GM23338 (cell line): Measurements from ENCODE around the gene CAMTA1. TPM values are rescaled to one million over a fixed set of nuclear protein-coding genes. Genes with fewer than 3 reads are reported as not detected.

Experiments used
- ATAC-seq: fragments of 200-7000 bp; cut with Tn5 transposase; 3 replicates; pipeline ENCODE4 v1.9.1; 2020
- DNase-seq: peaks from one replicate; pipeline ENCODE4 v3.0.0-alpha.2; 2015; ENCODE audit warnings: low spot score
- H2AFZ ChIP-seq: fragments of 200-600 bp; sonication (generic); 2 replicates; pipeline ENCODE4 v1.8.0; 2016; ENCODE audit warnings: antibody characterized with exemption, mild to moderate bottlenecking, moderate library complexity
- H3F3A ChIP-seq: fragments of 200-600 bp; sonication (generic); replicated peaks from 2 replicates; pipeline ENCODE4 v1.8.0; 2017; ENCODE audit warnings: antibody characterized with exemption, mixed run types, low read depth
- H3K27ac ChIP-seq: fragments of 200-600 bp; sonication (generic); 2 replicates; pipeline ENCODE4 v1.6.1; 2016; ENCODE audit warnings: low read depth
- H3K27me3 ChIP-seq: fragments of 200-600 bp; sonication (generic); 2 replicates; pipeline ENCODE4 v1.8.0; 2016; ENCODE audit warnings: mild to moderate bottlenecking, mixed run types, moderate library complexity; ENCODE audit not compliant: insufficient read depth
- H3K36me3 ChIP-seq: fragments of 200-600 bp; sonication (generic); 2 replicates; pipeline ENCODE4 v1.8.0; 2016; ENCODE audit warnings: mild to moderate bottlenecking; ENCODE audit not compliant: insufficient read depth
- H3K4me1 ChIP-seq: fragments of 200-600 bp; sonication (generic); 2 replicates; pipeline ENCODE4 v1.8.0; 2016; ENCODE audit warnings: mild to moderate bottlenecking, moderate library complexity; ENCODE audit not compliant: insufficient read depth
- H3K4me2 ChIP-seq: fragments of 200-600 bp; sonication (generic); 2 replicates; pipeline ENCODE4 v1.7.1; 2017; ENCODE audit warnings: mixed run types
- H3K4me3 ChIP-seq: fragments of 200-600 bp; sonication (generic); 2 replicates; pipeline ENCODE4 v1.6.1; 2016; ENCODE audit warnings: mixed run types
- H3K79me2 ChIP-seq: fragments of 200-600 bp; sonication (generic); replicated peaks from 2 replicates; pipeline ENCODE4 v1.8.0; 2017; ENCODE audit warnings: mild to moderate bottlenecking; ENCODE audit not compliant: insufficient read depth
- H3K9me2 ChIP-seq: fragments of 200-600 bp; sonication (generic); 2 replicates; pipeline ENCODE4 v1.8.0; 2017; ENCODE audit not compliant: insufficient read depth
- H4K20me1 ChIP-seq: fragments of 200-600 bp; sonication (generic); replicated peaks from 2 replicates; pipeline ENCODE4 v1.8.0; 2017; ENCODE audit warnings: mild to moderate bottlenecking; ENCODE audit not compliant: insufficient read depth
- H3K27ac Mint-ChIP-seq: 2 replicates; pipeline ENCODE4 v1.8.0; 2020; ENCODE audit warnings: inconsistent platforms, mild to moderate bottlenecking, moderate library complexity, mixed read lengths
- H3K27me3 Mint-ChIP-seq: 3 replicates; pipeline ENCODE4 v1.8.0; 2022; ENCODE audit warnings: low read depth, mild to moderate bottlenecking, moderate library complexity, mixed read lengths, inconsistent platforms; ENCODE audit not compliant: insufficient read depth, poor library complexity
- H3K36me3 Mint-ChIP-seq: 3 replicates; pipeline ENCODE4 v1.8.0; 2021; ENCODE audit warnings: low read depth, mild to moderate bottlenecking, inconsistent platforms, moderate library complexity, mixed read lengths
- H3K4me1 Mint-ChIP-seq: 3 replicates; pipeline ENCODE4 v1.8.0; 2020; ENCODE audit warnings: mild to moderate bottlenecking, inconsistent platforms, mixed read lengths
- H3K4me3 Mint-ChIP-seq: 3 replicates; pipeline ENCODE4 v1.8.0; 2021; ENCODE audit warnings: moderate library complexity, mild to moderate bottlenecking, inconsistent platforms, mixed read lengths
- H3K9me3 Mint-ChIP-seq: 3 replicates; pipeline ENCODE4 v1.8.0; 2020; ENCODE audit warnings: moderate library complexity, mild to moderate bottlenecking, inconsistent platforms, mixed read lengths
- CREB1 ChIP-seq: fragments of 250-450 bp; sonication (Bioruptor Pico); IDR thresholded peaks from 2 replicates; pipeline ENCODE4 v1.5.0; 2020; ENCODE audit warnings: low read depth, mild to moderate bottlenecking, moderate library complexity
- CTCF ChIP-seq, 2 experiments: fragments of 200-600 bp in 1 of 2; sonication (generic) in 1 of 2; conservative IDR thresholded peaks; 2 replicates each; pipeline versions ENCODE4 v1.5.1 to v1.6.1; 2016 to 2017; ENCODE audit warnings: antibody characterized with exemption in 2 of 2, low read depth in 2 of 2, mild to moderate bottlenecking in 2 of 2, moderate library complexity in 1 of 2
- ETS1 ChIP-seq: IDR thresholded peaks from 2 replicates; pipeline ENCODE4 v1.6.1; 2016; ENCODE audit warnings: antibody characterized with exemption
- EZH2 ChIP-seq: fragments of 200-600 bp; sonication (generic); IDR thresholded peaks from one replicate; pipeline ENCODE4 v1.8.0; 2017; ENCODE audit warnings: antibody characterized with exemption, mild to moderate bottlenecking, low read depth; ENCODE audit not compliant: unreplicated experiment
- EZH2phosphoT487 ChIP-seq: fragments of 200-600 bp; sonication (generic); IDR thresholded peaks from one replicate; pipeline ENCODE4 v1.8.1; 2018; ENCODE audit warnings: antibody characterized with exemption; ENCODE audit not compliant: unreplicated experiment
- JUNB ChIP-seq: IDR thresholded peaks from one replicate; pipeline ENCODE4 v1.6.1; 2016; ENCODE audit warnings: antibody characterized with exemption; ENCODE audit not compliant: unreplicated experiment
- NANOG ChIP-seq: IDR thresholded peaks from 2 replicates; pipeline ENCODE4 v1.6.1; 2016; ENCODE audit warnings: antibody characterized with exemption, borderline replicate concordance
- POLR2AphosphoS5 ChIP-seq: IDR thresholded peaks from 2 replicates; pipeline ENCODE4 v1.6.1; 2016; ENCODE audit warnings: antibody characterized with exemption, low read depth
- REST ChIP-seq: IDR thresholded peaks from one replicate; pipeline ENCODE4 v1.6.1; 2018; ENCODE audit warnings: antibody characterized with exemption; ENCODE audit not compliant: unreplicated experiment
- STAT1 ChIP-seq: IDR thresholded peaks from one replicate; pipeline ENCODE4 v1.6.1; 2016; ENCODE audit warnings: antibody characterized with exemption; ENCODE audit not compliant: unreplicated experiment
- ZNF114 ChIP-seq: fragments of 250-450 bp; sonication (Bioruptor Pico); IDR thresholded peaks from 2 replicates; pipeline ENCODE4 v1.5.0; 2020; ENCODE audit warnings: mild to moderate bottlenecking, moderate library complexity
- ZNF331 ChIP-seq: fragments of 250-450 bp; sonication (Bioruptor Pico); IDR thresholded peaks from 2 replicates; pipeline ENCODE4 v1.5.0; 2020; ENCODE audit warnings: low read depth, mild to moderate bottlenecking, moderate library complexity
- ZNF462 ChIP-seq: fragments of 250-450 bp; sonication (Bioruptor Pico); IDR thresholded peaks from 2 replicates; pipeline ENCODE4 v1.5.0; 2020; ENCODE audit warnings: mild to moderate bottlenecking, moderate library complexity
- polyA plus RNA-seq: library from polyadenylated mRNA; unstranded; fragments of >200 nt; fragmentation: Nextera tagmentation; extraction: Ambion mirVana; gene quantifications from 2 replicates; pipeline ENCODE4 v1.2.1, GENCODE V29; 2016
- total RNA-seq: library from RNA; depleted of rRNA; stranded (reverse); fragments of >200 nt; shearing (Covaris generic); gene quantifications from 2 replicates; pipeline ENCODE4 v1.2.3, GENCODE V29; 2014

Gene CAMTA1
- total and polyA plus RNA-seq, 2 experiments from 2014 or later = 115 to 519 TPM

- no peak overlapping the region for H3K27ac Mint-ChIP-seq
- Histone ChIP-seq H3K27ac (no peak overlapping the region), H3K36me3 (no peaks in the 10 kb centered on the region), H3F3A (no peaks in the 10 kb centered on the region), H3K27me3 (no peaks in the 10 kb centered on the region), H3K4me1 (no peaks in the 10 kb centered on the region), H3K9me2 (no peaks in the 10 kb centered on the region), H3K4me3 (no peak overlapping the region), H3K4me2 (no peak overlapping the region), H4K20me1 (no peaks in the 10 kb centered on the region), H2AFZ (no peak overlapping the region), H3K79me2 (no peaks in the 10 kb centered on the region)
- ATAC-seq = no peak
- no peaks in the 10 kb centered on the region for H3K9me3 Mint-ChIP-seq
- DNase-seq = no peak
- H3K27me3 Mint-ChIP-seq = peaks cover 6% of the 10 kb centered on the region
- peaks cover 18% of the 10 kb centered on the region for H3K4me1 Mint-ChIP-seq
- no peaks in the 10 kb centered on the region for H3K36me3 Mint-ChIP-seq
- H3K4me3 Mint-ChIP-seq = no peak overlapping the region
- TF ChIP-seq ZNF462 (CRISPR knock-in tag) (no peak), ETS1 (no peak), NANOG (no peak), STAT1 (no peak), CREB1 (no peak), EZH2 (no peak), REST (no peak), ZNF331 (CRISPR knock-in tag) (no peak), POLR2AphosphoS5 (no peak), ZNF114 (no peak), EZH2phosphoT487 (no peak), CTCF (conservative IDR thresholded peaks at IDR 0.05; ENCODE audit: low read depth in 2 of 2) (no peak), JUNB (no peak)
Observed at GRCh38 chr1:7639435-7640131, 854.3 kb downstream of the CAMTA1 start.
